HG03460 (cell line): Measurements from ENCODE around the gene SLC35B1.
"Not testable (repeated sequence)": the region's sequence is repeated elsewhere in the genome, so short reads cannot be mapped to it uniquely, and the experiment has no call there.

ENCODE experiments used
- ATAC-seq: cut with Tn5 transposase; IDR thresholded peaks from one replicate; pipeline ENCODE4 v1.9.1; 2021; ENCODE audit not compliant: unreplicated experiment

The SLC35B1 gene

GRCh38 chr17:49673679-49674078, 34.1 kb downstream of the SLC35B1 start:
- not testable (repeated sequence) for ATAC-seq

- no peak for ATAC-seq
Measured at GRCh38 chr17:49670641-49671040, 37.1 kb downstream of the SLC35B1 start.

DNA sequence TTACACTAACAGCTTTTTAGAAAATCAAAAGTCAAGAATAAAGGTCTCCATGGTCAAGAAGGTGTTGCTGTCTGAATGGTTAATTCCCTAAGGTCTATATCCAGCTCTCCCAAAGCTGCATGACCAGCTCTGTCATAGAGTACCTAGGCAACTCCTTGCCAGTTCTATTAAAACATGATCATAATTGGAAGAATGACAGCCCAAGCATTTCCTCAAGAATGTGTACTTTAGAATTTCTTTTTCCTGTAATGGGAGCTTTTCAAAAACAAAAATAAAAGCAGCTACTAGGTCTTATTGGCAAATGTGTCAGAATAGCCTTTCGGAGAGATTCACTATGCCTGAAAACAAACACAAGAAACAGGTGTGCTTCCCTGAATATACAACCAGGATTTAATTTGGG, 37.8 kb downstream of the SLC35B1 start:
- no peak for ATAC-seq

GRCh38 chr17:49667854-49668253, 39.9 kb downstream of the SLC35B1 start:
- no peak for ATAC-seq

DNA sequence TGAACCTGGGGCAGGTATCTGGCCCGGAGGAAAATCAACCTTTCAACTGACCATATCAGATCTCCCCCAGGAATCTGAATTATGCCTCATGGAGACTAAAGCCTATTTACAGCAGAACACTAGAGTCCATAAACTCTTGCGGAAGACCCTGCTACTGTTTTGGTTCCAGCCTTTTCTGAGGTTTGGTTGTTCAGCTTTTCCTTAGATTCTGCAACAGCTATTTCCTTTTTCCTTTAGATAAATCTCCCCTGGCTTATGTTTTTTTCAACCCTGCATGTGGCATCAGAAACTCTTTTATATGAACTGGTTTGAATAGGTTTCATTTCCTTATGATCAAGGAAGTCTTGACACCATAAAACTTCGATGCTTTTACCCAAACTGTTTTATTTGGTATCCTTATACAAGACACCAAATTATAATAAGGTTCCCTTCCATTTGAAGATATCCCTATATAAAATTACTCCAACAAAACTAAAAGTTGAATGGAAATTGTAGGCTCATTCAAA, 43.0 kb downstream of the SLC35B1 start:
- ATAC-seq, result no peak

DNA sequence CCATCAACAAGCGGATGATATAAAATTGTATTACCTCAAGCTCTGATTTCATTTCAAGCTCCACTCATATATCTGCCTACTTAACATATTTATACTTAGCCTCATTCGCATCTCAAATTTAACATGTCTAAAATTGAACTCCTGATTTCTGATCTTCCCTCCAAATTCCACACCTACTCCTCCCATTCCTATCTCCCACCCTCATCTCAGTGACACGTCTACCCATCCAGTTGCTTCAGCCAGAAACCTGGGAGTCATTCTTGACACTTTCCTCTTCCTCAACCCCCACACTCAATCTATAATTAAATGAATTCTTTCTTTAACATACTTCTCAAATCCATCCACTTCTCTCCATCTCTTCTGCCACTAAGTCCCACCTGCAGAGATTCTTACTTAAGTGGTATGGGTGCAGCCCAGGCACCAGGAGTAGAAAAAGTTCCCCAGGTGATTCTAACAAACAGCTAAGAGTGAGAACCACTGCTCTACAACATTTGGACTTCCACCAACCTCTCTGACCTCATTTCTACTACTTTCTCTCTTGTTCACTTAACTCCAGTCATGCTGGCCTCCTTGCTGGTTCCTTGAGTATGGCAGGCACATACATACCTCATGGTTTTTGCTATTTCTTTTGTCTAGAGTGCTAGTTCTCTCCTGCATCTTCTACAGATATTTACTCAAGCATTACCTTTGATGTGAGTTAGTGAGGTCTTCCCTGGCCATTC, 47.9 kb downstream of the SLC35B1 start:
- no peak for ATAC-seq

- ATAC-seq, result no peak
Measured at GRCh38 chr17:49656247-49656646, 51.5 kb downstream of the SLC35B1 start.
